Posterior vena cava (tissue), 2 donors: ENCODE data around the gene B4GALNT3. TPM values are rescaled to one million over a fixed set of nuclear protein-coding genes. Genes with fewer than 3 reads are reported as not detected.

Source experiments
- DNase-seq: peaks from one replicate; pipeline ENCODE4 v3.0.0-alpha.2; 2020; ENCODE audit warnings: low spot score
- intact Hi-C, 2 donors: fragments of 100-400 bp; cut with DNase I; formaldehyde crosslinking; loops; one replicate each; pipeline versions ENCODE4 v1.14.1 to v1.14.2; 2022 to 2023
- total RNA-seq, 2 donors: library from RNA; stranded (reverse); fragmentation: NEBNext Ultra II Directional; extraction: Animal tissue kit (Norgen Biotek cat#: 25700); gene quantifications; one replicate each; pipeline ENCODE4 v1.2.1, GENCODE V29; 2021
- donor health status: DM: yes; HTN: yes; CAD: no.
- donor health status: DM: yes; HTN: yes; CAD: no.

B4GALNT3 gene
- total RNA-seq, 2 donors from 2014 or later, result 3.5 to 5.0 TPM

DNA sequence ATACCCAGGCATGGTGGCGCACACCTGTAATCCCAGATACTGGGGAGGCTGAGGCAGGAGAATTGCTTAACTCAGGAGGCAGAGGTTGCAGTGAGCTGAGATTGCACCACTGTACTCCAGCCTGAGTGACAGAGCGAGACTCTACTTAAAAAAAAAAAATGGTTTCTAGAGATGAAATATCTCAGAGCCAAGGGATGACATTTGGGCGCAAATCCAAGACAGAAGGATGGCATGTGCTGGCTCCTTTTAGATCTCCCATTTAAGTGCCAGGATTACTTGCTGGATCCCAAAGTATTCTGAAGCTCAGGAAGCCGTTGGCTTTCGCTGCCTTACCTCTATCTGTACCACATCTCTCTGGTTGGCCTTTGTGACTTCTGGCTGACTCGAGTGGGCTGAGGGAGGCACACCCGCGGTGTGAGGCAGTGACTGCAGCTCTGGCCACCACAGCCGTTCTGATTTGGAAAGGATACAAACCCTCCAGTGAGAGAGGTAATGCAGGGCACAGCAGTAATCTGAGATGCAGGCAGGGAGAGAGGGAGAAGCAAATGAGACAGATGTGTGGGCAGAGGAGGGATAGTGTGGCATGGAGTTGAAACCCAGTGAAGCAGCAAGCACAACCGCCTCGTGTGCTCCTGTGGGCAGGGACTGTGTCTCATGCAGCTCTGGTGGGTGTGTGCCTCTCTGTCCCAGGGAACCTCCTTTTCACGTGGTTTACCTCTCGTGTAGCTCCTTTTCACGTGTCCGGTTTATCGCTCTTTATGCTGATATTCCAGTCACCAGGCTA is 4.9 kb downstream of the B4GALNT3 start:
- no peak for DNase-seq
- intact Hi-C loops, result no loop called here

DNA sequence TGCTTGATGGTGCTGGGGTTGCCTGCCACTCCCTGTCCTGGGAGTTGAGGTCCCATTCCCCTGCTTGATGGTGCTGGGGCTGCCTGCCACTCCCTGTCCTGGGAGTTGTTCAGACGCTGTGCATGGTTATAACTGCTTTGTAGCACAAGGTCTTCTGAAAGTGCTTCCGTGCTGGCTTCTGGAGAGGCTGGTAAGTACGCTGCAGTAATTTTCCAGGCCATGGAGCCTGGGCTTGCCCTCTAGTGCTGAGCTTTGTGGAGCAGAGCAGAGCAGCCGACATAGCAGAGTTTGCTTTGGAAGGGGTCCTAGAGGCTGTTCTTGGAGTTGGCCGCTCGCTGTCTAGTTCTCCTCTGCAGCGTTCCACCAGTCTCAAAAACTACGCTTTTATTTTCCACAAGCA is 6.3 kb downstream of the B4GALNT3 start:
- no peak for DNase-seq
- intact Hi-C loops, result no loop called here

DNA sequence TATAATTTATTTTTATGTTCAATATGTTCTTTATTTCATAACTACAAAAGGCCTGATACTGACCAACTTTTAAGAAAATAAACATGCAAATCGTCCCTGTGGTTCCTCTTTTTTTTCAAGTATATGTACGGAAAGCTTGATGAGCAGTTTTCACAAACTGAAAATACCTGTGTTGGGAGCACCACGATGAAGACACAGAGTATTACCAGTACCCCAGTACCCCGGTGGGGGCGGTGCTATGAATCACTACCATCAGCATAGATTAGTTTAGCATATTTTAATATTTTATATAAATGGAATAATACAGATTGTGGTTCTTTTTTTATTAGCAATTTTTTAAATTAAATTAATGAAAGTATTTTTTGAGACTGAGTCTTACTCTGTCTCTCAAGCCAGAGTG is 7.0 kb downstream of the B4GALNT3 start:
- intact Hi-C loops, result no loop called here
- no peak for DNase-seq

DNA sequence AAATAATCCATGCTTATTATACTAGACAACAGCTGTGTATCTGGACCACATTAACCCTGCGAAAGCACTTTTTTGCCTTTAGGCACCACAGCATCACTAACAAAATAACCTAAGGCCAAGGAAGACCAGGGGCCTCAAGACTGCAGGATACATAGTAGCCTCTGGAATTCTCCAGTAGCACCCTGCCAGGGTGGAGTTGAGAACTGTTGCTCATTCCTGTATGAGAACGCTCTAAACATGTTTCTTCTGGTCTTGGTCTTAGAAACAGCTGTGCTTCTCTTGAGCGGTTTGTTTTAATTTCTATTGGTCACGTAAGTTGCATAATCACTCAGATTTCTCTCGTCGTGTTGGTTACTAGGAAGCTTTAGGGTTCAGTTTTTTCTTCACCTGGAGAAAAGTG is 7.9 kb downstream of the B4GALNT3 start:
- DNase-seq, result no peak
- intact Hi-C loops, result no loop called here

DNA sequence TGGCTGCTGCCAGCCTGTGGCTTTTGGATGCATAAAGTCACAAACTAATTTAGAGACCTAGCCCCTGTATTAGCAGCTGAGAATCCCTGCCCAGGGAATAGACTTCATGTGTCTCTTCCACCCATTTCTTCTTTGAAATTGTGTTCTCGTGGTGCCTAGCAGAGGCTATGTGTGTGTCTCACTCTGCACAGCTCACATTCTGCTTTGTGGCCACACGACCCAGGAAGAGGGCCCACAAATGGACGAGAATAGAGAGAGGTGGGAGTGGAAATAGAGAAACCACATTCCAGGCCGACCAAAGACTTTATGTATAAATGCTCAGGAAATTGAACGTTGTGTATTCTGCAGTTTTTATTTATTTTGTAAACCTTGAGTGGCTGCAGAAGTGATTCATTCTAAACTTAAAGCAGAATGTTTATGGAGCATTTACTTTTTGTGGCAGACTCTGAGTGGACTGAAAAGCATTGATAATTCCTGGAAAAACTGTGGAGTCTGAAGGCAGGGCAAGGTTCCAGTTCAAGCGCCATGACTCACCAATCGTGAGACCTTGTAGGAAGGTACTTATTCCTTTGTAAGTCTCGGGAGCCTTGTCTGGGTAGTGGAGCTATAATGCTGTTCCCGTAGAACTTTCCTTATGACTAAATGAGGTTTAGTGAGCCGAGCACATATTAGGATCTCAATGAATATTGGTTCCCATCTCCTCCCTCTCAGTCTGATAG is 9.1 kb downstream of the B4GALNT3 start:
- intact Hi-C loops, result no loop called here
- no peak for DNase-seq

DNA sequence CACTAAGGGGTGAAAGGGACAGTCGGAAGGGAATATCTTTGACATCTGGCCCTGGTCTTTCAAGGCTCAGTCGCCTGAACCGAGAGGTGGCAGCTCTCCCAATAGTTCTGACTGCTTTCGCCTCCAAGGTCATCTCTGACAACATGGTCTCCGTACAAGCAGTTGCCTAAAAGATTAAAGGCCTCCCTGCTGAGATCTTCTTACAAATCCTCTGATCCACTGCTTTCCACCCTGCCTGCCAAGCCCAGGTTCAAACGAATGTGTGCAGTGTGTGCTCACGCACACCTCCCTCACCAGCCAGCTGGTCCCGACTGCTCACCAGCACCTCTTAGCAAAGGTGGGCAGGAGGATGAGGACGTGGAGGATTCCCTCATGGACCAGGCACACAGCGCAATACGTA is 10.4 kb downstream of the B4GALNT3 start:
- DNase-seq, result no peak
- intact Hi-C loops, result no loop called here

DNA sequence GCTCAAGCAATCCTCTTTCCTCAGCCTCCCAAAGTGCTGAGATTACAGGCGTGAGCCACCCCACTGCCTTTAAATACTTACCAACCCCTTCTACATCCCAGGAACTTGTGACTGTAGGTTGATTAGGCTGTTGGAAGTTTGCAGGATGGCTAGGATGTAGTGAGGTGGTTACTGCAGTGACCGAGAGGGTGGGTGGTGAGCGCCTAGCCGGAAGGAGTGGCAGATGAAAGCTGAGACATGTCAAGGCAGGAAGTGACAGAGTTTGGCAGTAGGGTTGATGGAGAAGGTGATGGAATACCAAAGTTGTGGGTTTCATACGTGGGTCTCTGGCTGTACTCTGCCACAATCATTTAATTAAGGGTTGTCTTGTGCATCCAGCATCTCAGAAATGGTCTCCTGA is 13.5 kb downstream of the B4GALNT3 start:
- no peak for DNase-seq
- intact Hi-C loops, result no loop called here

DNA sequence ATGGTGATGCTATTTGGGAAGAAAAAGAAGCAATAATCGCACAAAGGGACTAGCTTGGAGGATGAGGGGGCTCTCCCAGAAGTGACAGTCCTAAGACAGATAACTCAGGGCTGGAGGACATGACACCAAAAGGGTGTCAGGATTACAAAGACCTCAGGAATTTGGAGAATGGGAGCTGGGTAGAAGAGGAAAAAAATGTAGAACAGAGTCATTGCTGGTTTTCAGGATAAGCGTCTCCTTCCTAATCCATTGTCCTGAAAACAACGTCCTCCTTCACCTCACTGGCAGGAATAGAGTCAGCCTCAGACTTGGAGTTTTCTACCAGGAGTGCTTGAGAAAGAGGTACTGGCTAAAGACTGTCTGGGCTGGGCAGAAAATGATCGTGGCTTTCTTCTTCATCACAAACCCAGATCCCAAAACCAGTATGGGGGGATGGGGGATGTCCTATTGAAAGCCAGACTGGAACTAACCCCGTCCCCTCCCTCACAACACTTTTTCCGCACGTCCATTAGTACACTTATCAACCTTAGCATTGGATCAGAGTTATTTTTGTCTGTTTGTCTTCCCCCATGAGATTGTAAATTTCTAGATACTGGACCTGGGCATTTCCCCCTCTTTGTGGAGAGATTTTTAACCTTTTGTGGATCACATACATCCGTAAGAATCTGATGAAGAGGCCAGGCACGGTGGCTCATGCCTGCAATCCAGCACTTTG is 14.3 kb downstream of the B4GALNT3 start:
- no peak for DNase-seq
- intact Hi-C loops, result no loop called here

DNA sequence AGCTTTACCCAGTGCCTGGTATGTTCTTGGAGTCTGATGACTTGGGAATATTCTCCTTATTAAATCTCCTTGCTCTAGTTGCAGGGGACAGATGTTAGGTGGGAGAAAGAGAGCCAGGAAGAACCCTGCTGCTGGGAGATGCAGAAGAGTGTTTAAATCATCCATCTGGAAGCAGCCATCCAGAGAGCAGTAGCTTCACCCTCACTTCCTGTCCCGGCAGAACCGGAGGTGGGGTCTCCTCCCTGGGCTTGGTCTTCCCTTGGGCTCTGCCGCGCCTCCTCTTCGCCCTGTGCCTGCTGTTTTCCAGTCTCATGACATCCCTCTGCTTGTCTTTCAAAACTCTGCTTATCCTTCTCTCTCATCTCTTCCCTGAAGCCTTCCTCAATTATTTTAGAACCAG is 15.5 kb downstream of the B4GALNT3 start:
- DNase-seq, result no peak
- intact Hi-C loops, result no loop called here

DNA sequence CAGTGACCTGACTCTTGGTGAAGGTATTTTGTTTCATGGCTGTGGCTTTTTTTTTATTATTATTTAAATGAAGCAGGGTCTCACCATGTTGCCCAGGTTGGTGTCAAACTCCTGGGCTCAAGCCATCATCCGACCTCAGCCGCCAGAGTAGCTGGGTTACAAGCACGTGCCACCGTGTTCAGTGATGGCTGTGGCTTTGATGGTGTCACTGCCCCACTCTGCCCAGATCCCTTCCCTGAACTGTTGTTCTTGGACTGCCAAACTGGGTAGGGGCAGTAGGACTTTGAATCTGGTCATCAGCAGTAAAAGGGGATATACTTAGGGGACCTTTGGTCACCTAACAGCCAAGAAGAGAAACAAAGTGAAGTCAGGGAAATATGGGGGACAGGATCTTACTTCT is 19.4 kb downstream of the B4GALNT3 start:
- intact Hi-C loops, result no loop called here
- no peak for DNase-seq

DNA sequence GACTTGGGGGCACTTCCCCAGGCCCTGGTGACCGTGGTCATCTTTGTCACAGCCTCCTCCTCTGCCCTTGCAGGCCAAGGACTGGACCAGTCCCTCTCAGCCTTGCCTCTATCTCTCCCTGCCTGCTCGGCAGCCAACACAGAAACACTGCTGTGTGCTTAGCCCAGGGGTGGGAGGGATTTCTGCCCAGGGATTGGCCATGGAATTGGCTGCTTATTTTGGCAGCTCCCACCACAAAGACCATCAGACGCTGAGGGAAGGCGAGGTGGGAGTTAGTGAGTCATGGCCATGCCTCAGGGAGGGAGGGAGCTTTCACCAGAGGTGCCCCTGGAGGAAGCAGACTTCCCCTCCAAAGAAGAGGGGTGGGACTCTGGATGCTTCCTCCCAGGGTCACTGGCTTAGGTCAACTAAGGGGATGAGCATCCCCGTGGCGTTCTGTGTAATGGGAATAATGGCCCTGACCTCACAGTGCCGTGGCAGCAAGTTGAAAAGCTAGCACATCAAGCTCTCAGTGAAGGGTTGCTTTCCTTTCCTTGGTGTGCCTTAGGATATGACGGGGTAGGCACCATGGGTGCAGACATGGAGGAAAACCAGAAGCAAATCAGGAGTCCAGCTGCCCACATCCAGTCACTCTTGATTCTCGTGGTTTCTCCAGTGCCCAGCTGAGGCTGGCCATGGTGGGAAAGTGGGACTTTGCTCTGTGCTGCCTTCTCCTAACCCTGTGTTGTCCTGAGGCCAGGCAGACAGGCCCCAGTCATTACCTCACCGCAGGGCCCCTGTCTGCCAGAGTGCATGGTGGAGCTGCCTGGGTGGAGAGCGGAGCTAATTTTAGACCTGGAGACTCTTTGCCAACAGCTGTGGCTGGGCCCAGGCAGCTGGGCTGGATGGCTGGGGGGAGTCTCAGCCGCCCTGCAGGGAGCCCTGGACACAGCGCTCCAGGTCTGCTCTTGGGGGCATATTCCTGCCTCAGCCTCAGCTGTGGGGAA is 21.4 kb downstream of the B4GALNT3 start:
- intact Hi-C loops, result no loop called here
- DNase-seq, result peak; percentile 87

DNA sequence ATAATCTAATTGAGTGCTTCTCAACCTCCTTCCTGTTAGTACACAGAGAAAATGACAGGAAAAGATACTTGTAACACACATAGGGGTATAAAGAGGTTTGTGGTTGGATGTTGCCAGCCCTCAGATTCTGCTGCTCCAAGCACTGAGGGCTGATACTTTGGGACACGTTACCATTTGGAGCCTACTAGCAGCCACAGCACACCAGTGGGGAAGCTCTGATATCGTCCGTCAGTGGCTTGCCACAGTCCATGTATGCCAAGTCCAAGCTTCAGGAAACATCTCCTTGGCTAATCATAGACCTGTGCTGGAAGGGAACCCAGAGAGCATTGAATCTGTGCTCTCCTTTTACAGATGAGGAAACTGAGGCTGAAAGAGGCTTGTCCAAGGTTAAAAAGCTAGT is 22.3 kb downstream of the B4GALNT3 start:
- DNase-seq, result no peak
- intact Hi-C loops, result loop anchor here in 1 of 2 donors (1.0 kb wide), 1 partner anchor 20 kb away; no protein-coding TSS in a partner anchor

DNA sequence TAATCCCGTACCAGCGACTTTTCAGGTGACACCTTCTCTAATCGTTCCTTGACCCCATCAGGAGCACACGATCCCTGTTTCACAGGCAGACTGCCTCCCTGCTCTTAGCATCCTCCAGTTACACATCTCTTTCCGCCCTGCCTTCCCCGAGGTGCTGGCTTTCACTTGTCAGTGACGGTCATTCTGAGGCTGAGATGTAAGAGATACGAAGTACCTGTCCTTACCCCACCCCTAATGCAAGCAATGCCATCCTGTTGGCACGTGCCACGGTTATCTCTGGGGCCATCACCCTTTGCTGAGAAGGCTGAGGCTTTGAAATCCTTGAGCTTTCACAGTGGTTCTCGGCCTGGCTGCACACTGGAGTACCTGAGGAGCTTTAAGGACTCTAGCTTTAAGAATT is 24.4 kb downstream of the B4GALNT3 start:
- DNase-seq, result no peak
- intact Hi-C loops, result no loop called here

DNA sequence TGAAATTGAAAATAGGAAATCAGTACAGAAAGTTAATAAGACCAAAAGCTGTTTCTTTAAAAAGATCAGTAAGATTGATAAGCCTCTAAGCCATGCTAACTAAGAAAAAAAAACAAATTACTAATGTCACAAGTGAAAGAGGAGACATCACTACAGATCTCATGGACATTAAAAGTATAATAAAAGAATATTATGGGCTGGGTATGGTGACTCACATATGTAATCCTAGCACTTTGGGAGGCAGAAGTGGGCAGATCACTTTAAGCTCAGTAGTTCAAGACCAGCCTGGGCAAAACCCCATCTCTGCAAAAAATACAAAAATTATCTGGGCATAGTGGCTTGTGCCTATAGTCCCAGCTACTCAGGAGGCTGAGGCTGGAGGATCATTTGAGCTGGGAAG is 30.5 kb downstream of the B4GALNT3 start:
- intact Hi-C loops, result no loop called here
- no peak for DNase-seq

DNA sequence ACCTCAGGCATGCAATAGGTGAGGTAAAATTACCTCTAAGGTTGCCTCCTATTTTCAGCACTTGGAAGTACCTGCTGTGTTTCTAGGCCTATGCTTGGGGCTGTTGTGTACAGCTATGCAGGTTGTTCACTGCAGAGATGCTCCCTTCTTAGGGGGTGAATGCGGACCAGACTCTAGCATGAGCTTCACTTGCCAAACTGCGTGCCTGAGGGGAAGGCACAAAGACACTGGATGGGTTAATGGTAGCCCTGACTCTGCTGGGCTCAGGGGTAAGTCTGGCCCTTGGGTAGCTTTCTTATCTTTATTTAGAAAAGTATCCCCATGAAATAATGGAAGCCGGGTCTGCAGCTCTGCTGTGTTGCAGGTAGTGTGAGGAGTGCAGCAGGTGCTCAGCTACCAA is 35.7 kb downstream of the B4GALNT3 start:
- intact Hi-C loops, result no loop called here
- DNase-seq, result no peak

DNA sequence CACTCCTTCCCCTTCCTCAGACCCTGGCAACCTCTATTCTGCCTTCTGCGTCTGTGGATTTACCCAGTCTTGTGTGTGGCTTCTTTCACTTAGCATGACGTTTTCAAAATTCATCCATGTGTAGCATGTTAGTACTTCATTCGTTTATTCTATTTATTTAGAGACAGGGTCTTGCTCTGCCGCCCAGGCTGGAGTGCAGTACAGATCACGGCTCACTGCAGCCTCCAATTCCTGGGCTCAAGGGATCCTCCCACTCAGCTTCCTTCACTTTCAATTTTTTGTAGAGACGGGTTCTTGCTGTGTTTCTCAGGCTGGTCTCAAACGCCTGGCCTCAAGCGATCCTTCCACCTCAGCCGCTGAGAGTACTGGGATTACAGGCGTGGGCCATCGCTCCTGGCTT is 37.0 kb downstream of the B4GALNT3 start:
- intact Hi-C loops, result no loop called here
- DNase-seq, result no peak

DNA sequence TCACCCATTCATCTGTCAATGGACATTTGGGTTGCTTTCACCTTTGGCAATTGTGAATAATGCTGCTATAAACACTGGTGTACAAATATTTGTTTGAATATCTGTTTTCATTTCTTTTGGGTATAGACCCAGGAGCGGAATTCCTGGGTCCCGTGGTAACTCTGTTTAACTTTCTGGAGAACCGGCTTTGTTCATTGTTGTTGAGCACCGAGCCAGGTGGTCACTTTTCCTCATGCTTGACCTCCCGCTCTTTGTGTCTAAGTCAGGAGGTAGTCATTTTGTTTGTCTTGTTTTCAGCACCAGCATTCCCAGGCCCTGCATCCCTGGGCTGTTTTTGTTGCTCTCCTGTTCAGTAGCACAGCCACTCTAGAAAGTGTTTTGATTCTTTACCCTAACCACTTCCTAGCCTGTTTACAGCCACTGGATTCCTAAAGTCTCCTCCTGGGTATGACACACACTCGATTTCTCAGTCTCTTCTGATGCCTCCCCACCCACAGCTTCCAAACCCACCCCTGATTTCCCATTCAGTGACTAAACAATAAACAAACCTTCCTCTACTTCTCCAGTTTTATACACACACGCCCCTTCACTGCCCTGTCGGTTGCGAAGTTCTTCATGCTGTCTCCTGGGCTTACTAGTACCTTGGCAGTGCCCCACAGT is 37.9 kb downstream of the B4GALNT3 start:
- intact Hi-C loops, result no loop called here
- no peak for DNase-seq

DNA sequence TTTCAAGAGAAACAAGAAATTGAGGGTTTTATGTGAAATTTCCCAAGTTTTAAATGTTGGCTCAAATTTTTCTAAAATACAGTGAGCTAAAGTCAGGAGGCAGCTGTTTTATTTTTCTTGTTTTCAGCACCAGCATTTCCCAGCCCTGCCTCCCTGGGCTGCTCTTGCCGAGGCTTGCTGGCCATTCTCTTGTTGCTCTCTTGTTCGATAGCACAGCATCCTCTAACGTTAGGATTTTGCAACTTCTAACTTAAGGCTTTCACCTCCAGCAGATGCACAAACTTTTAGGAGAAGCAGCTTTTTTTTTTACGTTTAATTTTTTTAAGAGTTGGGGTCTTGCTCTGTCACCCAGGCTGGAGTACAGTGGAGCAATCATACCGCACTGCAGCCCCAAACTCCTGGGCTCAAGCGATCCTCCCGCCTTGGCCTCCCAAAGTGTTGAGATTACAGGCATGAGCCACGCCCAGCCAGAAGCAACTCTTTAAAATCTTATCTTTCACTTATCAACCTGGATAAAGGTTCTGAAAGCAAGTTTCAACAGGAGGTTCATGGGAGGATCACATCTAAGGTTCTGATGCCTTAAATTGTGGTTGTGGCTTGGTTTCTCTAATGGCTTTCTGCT is 40.2 kb downstream of the B4GALNT3 start:
- intact Hi-C loops, result no loop called here

More for the DNA sequence above, 40.2 kb downstream of the B4GALNT3 start:
- DNase-seq, result no peak
